ENCODE data around the gene UBE2E2.
A peak's percentile ranks its signal among the peaks of the same experiment; 100 is the strongest.

UBE2E2 gene

GRCh38 chr3:23242106-23242505 is 39.0 kb downstream of the UBE2E2 start:
- no peak for DNase-seq

- no peak for DNase-seq
Measured at GRCh38 chr3:23244324-23245041, 41.4 kb downstream of the UBE2E2 start.

- no peak for DNase-seq
Measured at GRCh38 chr3:23246651-23247050, 43.5 kb downstream of the UBE2E2 start.

GRCh38 chr3:23248594-23249131 is 45.5 kb downstream of the UBE2E2 start:
- no peak for DNase-seq

GRCh38 chr3:23249961-23250360 is 46.8 kb downstream of the UBE2E2 start:
- DNase-seq = no peak

GRCh38 chr3:23252122-23252521 is 49.0 kb downstream of the UBE2E2 start:
- no peak for DNase-seq

- DNase-seq = no peak
Measured at GRCh38 chr3:23253214-23253613, 50.1 kb downstream of the UBE2E2 start.

GRCh38 chr3:23254282-23254681 is 51.2 kb downstream of the UBE2E2 start:
- no peak for DNase-seq

- no peak for DNase-seq
Measured at GRCh38 chr3:23254835-23255234, 51.7 kb downstream of the UBE2E2 start.

GRCh38 chr3:23256741-23257435 is 53.8 kb downstream of the UBE2E2 start:
- DNase-seq = no peak

- no peak for DNase-seq
Measured at GRCh38 chr3:23258110-23258509, 55.0 kb downstream of the UBE2E2 start.

GRCh38 chr3:23259515-23259914 is 56.4 kb downstream of the UBE2E2 start:
- no peak for DNase-seq

GRCh38 chr3:23262766-23263165 is 59.6 kb downstream of the UBE2E2 start:
- no peak for DNase-seq

- DNase-seq = no peak
Measured at GRCh38 chr3:23263796-23264195, 60.7 kb downstream of the UBE2E2 start.

GRCh38 chr3:23264413-23264812 is 61.3 kb downstream of the UBE2E2 start:
- DNase-seq = no peak

GRCh38 chr3:23270423-23270822 is 67.3 kb downstream of the UBE2E2 start:
- DNase-seq = no peak

GRCh38 chr3:23271876-23272741 is 69.0 kb downstream of the UBE2E2 start:
- no peak for DNase-seq

GRCh38 chr3:23272820-23273219 is 69.7 kb downstream of the UBE2E2 start:
- no peak for DNase-seq

GRCh38 chr3:23275061-23275460 is 71.9 kb downstream of the UBE2E2 start:
- DNase-seq = no peak

- peak; percentile 3 for DNase-seq
Measured at GRCh38 chr3:23275814-23276213, 72.7 kb downstream of the UBE2E2 start.

- DNase-seq = no peak
Measured at GRCh38 chr3:23276913-23277658, 74.0 kb downstream of the UBE2E2 start.

GRCh38 chr3:23277688-23278087 is 74.6 kb downstream of the UBE2E2 start:
- no peak for DNase-seq

- DNase-seq = no peak
Measured at GRCh38 chr3:23283625-23284024, 80.5 kb downstream of the UBE2E2 start.
